ENCODE results near the gene SGK1. TPM values are rescaled to one million over a fixed set of nuclear protein-coding genes. Genes with fewer than 3 reads are reported as not detected.
"Not testable (repeated sequence)": the region's sequence is repeated elsewhere in the genome, so short reads cannot be mapped to it uniquely, and the experiment has no call there.

Gene SGK1
- total and polyA plus RNA-seq, 2 donors (not counting 1 experiment from before 2014, with no cell fraction given) = 37.3 to 57.8 TPM

DNA sequence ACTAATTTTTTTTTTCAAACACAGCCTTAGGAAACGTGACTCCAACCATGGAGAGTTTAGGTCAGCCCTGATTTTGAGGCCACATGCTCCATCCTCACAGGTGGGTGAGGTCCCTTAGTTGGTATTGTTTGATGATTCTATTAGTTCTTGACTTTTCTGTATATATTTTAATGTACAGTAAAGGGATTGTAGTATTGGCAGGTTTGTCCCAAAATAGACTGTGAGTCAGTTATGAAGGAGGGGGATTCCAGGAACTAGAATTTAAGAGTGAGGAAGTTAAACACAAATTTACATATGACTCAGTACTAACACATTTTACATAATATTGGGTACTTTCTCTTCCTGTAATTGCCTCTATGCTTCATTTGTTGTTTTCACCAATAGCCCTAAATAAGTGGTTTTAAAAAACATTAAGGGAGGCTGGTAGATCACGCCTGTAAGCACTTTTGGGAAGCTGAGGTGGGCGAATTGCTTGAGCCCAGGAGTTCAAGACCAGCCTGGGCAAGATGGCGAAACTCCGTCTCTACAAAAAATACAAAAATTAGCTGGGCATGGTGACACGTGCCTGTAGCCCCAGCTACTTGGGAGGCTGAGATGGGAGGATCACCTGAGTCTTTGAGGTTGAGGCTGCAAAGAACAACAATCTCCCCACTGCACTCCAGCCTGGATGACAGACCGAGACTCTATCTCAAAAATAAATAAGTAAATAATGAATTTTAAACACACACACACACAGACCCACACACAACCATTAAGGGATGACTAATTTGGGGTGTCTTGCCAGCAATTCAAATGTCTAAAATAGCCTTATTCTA lies 81.8 kb downstream of the SGK1 start:
- ChIA-PET CTCF (interaction anchor here (0.8 to 1.3 kb wide), 3 partner anchors 13 to 137 kb away, joined by 3 read pairs; no protein-coding TSS in a partner anchor), POLR2A (interaction anchor here (0.6 kb wide), 1 partner anchor 1099 kb away, joined by 12 read pairs; no protein-coding TSS in a partner anchor)
- Histone ChIP-seq H2AFZ (ENCODE audit: insufficient read depth, low read depth, low read length, poor library complexity, severe bottlenecking) (peak overlapping the region; percentile 60), H3K27me3 (replicated peaks in 1 of 4; ENCODE audit: control extremely low read depth in 1 of 4, control insufficient read depth in 3 of 4, insufficient read depth in 4 of 4, low read length in 3 of 4) (no peaks in the 10 kb centered on the region), H4K20me1 (ENCODE audit: control insufficient read depth, insufficient read depth, low read length, poor library complexity, severe bottlenecking) (no peaks in the 10 kb centered on the region), H3K4me2 (replicated peaks; ENCODE audit: low read depth, low read length, poor library complexity, severe bottlenecking) (peak overlapping the region; percentile 68), H3K79me2 (ENCODE audit: control insufficient read depth, insufficient read depth, low read length) (no peaks in the 10 kb centered on the region), H3K36me3 (replicated peaks in 1 of 2; ENCODE audit: control extremely low read depth in 1 of 2, control insufficient read depth in 1 of 2, extremely low read depth in 1 of 2, insufficient read depth in 2 of 2, low read length in 1 of 2) (no peaks in the 10 kb centered on the region), H3K4me3 (ENCODE audit: control extremely low read depth in 1 of 5, extremely low read depth in 1 of 5, insufficient read depth in 1 of 5, low read depth in 2 of 5, low read length in 4 of 5) (peak overlapping the region in 1 of 5 experiments; percentile 10), H3K27ac (ENCODE audit: low read length in 2 of 2) (peak overlapping the region; percentile 94 to 97), H3K9me3 (ENCODE audit: control extremely low read depth in 1 of 3, control insufficient read depth in 2 of 3, insufficient read depth in 1 of 3, low read length in 2 of 3) (peaks cover 0 to 8% (median 2%) of the 10 kb centered on the region in 3 donors), H3K9ac (ENCODE audit: low read length) (peak overlapping the region; percentile 46), H3K4me1 (ENCODE audit: control insufficient read depth in 2 of 2, insufficient read depth in 2 of 2, low read length in 2 of 2) (peaks cover 42 to 47% of the 10 kb centered on the region in 2 donors)
- intact Hi-C loops (cut with micrococcal nuclease) = loop anchor here (1.0 to 10.0 kb wide), 6 partner anchors 11 to 1881 kb away; partner anchors contain the start of gene AHI1
- Mint-ChIP-seq H3K4me1 (peaks cover 46% of the 10 kb centered on the region), H3K9me3 (ENCODE audit: insufficient read depth) (peaks cover 2% of the 10 kb centered on the region), H3K4me3 (peak overlapping the region; percentile 52), H3K27ac (peak overlapping the region; percentile 93), H3K27me3 (no peaks in the 10 kb centered on the region)
- WGBS (ENCODE audit: insufficient coverage) = 10% methylated on average over 2 of the region's 7 CpGs
- TF ChIP-seq, protein P1, sequence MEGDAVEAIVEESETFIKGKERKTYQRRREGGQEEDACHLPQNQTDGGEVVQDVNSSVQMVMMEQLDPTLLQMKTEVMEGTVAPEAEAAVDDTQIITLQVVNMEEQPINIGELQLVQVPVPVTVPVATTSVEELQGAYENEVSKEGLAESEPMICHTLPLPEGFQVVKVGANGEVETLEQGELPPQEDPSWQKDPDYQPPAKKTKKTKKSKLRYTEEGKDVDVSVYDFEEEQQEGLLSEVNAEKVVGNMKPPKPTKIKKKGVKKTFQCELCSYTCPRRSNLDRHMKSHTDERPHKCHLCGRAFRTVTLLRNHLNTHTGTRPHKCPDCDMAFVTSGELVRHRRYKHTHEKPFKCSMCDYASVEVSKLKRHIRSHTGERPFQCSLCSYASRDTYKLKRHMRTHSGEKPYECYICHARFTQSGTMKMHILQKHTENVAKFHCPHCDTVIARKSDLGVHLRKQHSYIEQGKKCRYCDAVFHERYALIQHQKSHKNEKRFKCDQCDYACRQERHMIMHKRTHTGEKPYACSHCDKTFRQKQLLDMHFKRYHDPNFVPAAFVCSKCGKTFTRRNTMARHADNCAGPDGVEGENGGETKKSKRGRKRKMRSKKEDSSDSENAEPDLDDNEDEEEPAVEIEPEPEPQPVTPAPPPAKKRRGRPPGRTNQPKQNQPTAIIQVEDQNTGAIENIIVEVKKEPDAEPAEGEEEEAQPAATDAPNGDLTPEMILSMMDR (IDR thresholded peaks at IDR 0.05) = no peak
- TF ChIP-seq EZH2 (IDR thresholded peaks at IDR 0.05; ENCODE audit: borderline replicate concordance, insufficient read depth, low read depth, low read length, poor library complexity, severe bottlenecking) = no peak
- ATAC-seq (ENCODE audit: low read depth) (peak; percentile 84), DNase-seq (peak; percentile 87)

DNA sequence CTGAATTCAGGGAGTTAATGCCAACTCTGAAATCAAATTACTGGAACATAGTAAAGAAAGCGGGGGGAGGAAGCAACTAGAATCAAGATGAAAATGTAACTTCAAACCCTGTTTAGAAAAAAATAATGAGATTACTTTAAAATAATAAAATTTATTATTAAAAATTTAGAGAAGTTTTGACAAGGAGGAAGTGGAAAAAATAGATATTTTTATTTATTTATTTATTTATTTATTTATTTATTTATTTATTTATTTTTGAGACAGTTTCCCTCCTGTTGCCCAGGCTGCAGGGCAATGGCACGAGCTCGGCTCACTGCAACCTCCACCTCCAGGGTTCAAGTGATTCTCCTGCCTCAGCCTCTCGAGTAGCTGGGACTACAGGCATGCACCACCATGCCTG lies 82.6 kb downstream of the SGK1 start:
- ChIA-PET POLR2A (interaction anchor here (0.6 kb wide), 1 partner anchor 1100 kb away, joined by 12 read pairs; no protein-coding TSS in a partner anchor), CTCF (interaction anchor here (1.0 to 1.3 kb wide), 2 partner anchors 14 to 138 kb away, joined by 3 read pairs; no protein-coding TSS in a partner anchor)
- peaks cover 43% of the 10 kb centered on the region for H3K4me1 Mint-ChIP-seq
- H3K27ac Mint-ChIP-seq = peak overlapping the region; percentile 93
- WGBS (ENCODE audit: insufficient coverage) = no CpG with 5 or more reads among the region's 4 CpGs
- intact Hi-C loops (cut with micrococcal nuclease) = loop anchor here (5.0 to 10.0 kb wide), 2 partner anchors 1262 to 1881 kb away; partner anchors contain the start of gene AHI1
- peaks cover 40 to 46% of the 10 kb centered on the region in 2 donors for H3K4me1 ChIP-seq (ENCODE audit: control insufficient read depth in 2 of 2, insufficient read depth in 2 of 2, low read length in 2 of 2)
- H3K79me2 ChIP-seq (ENCODE audit: control insufficient read depth, insufficient read depth, low read length); H3K4me3 ChIP-seq (ENCODE audit: control extremely low read depth in 1 of 5, extremely low read depth in 1 of 5, insufficient read depth in 1 of 5, low read depth in 2 of 5, low read length in 4 of 5); H3K9ac ChIP-seq (ENCODE audit: low read length); H3K36me3 ChIP-seq (replicated peaks in 1 of 2; ENCODE audit: control extremely low read depth in 1 of 2, control insufficient read depth in 1 of 2, extremely low read depth in 1 of 2, insufficient read depth in 2 of 2, low read length in 1 of 2); H4K20me1 ChIP-seq (ENCODE audit: control insufficient read depth, insufficient read depth, low read length, poor library complexity, severe bottlenecking); H3K9me3 ChIP-seq (ENCODE audit: control extremely low read depth in 1 of 3, control insufficient read depth in 2 of 3, insufficient read depth in 1 of 3, low read length in 2 of 3); H3K9me3 Mint-ChIP-seq (ENCODE audit: insufficient read depth); DNase-seq; H3K27me3 ChIP-seq (replicated peaks in 1 of 4; ENCODE audit: control extremely low read depth in 1 of 4, control insufficient read depth in 3 of 4, insufficient read depth in 4 of 4, low read length in 3 of 4); ATAC-seq (ENCODE audit: low read depth); H3K27me3 Mint-ChIP-seq: not testable (repeated sequence)
- H3K4me3 Mint-ChIP-seq = peak overlapping the region; percentile 52
- peak overlapping the region; percentile 94 to 97 for H3K27ac ChIP-seq (ENCODE audit: low read length in 2 of 2)
- H3K4me2 ChIP-seq (replicated peaks; ENCODE audit: low read depth, low read length, poor library complexity, severe bottlenecking) = peak overlapping the region; percentile 68
- peak overlapping the region; percentile 60 for H2AFZ ChIP-seq (ENCODE audit: insufficient read depth, low read depth, low read length, poor library complexity, severe bottlenecking)
